ENCODE data around the gene RCC2.

GRCh38 chr1:17447501-17447992, 8.1 kb upstream of the RCC2 start:
- no peak for TF ChIP-seq CTCF (IDR thresholded peaks at IDR 0.05)
- no peak for TF ChIP-seq POLR2AphosphoS5 (IDR thresholded peaks at IDR 0.05; ENCODE audit: low read depth, low read length)
- TF ChIP-seq REST (IDR thresholded peaks at IDR 0.05; ENCODE audit: insufficient read depth in 1 of 2, low read depth in 2 of 2, low read length in 1 of 2): no peak
- TF ChIP-seq TCF7L2 (IDR thresholded peaks at IDR 0.05; ENCODE audit: low read depth, low read length): no peak
